ENCODE measurements around the gene ATP11A.

The ATP11A gene

GRCh38 chr13:112689303-112690245, at the start of gene ATP11A:
Gene ATP11A, plus strand, starts transcription at chr13:112690038. Its CDS starts 379 bp downstream, at chr13:112690417.
- H3K4me3 ChIP-seq (ENCODE audit: low read depth, low read length), result peak within 1 kb of the TSS; percentile 73
- POLR2A ChIA-PET, result no interaction called here
- TF ChIP-seq ZNF211 (tag by site-specific recombination; IDR thresholded peaks at IDR 0.05; ENCODE audit: low read depth) (no peak), ZNF670 (tag by site-specific recombination; IDR thresholded peaks at IDR 0.05; ENCODE audit: low read depth) (no peak), SP3 (tag by site-specific recombination; IDR thresholded peaks at IDR 0.05) (peak; percentile 37; the same call in 1 of the 2 replicates), KLF1 (tag by site-specific recombination; IDR thresholded peaks at IDR 0.05) (no peak), ZNF19 (tag by site-specific recombination; IDR thresholded peaks at IDR 0.05; ENCODE audit: low read depth) (no peak), ZBTB26 (tag by site-specific recombination; optimal IDR thresholded peaks at IDR 0.05) (peak; percentile 66), ZNF791 (tag by site-specific recombination; IDR thresholded peaks at IDR 0.05) (no peak), CTCF (tag by site-specific recombination; IDR thresholded peaks at IDR 0.05) (no peak), ZSCAN23 (tag by site-specific recombination; IDR thresholded peaks at IDR 0.05) (no peak; the same call in 1 of the 2 replicates), ZFP3 (tag by site-specific recombination; IDR thresholded peaks at IDR 0.05; ENCODE audit: low read depth) (no peak), ZBTB21 (tag by site-specific recombination; IDR thresholded peaks at IDR 0.05) (no peak), SALL2 (tag by site-specific recombination; IDR thresholded peaks at IDR 0.05; ENCODE audit: borderline replicate concordance) (no peak), ZNF174 (tag by site-specific recombination; IDR thresholded peaks at IDR 0.05) (no peak), ZNF549 (tag by site-specific recombination; IDR thresholded peaks at IDR 0.05) (no peak), IKZF3 (tag by site-specific recombination; IDR thresholded peaks at IDR 0.05) (peak; percentile 78), ZNF530 (tag by site-specific recombination; IDR thresholded peaks at IDR 0.05; ENCODE audit: low read depth) (no peak), ZSCAN16 (tag by site-specific recombination; IDR thresholded peaks at IDR 0.05) (no peak), PRDM2 (tag by site-specific recombination; IDR thresholded peaks at IDR 0.05; ENCODE audit: borderline replicate concordance) (no peak), ZNF561 (tag by site-specific recombination; IDR thresholded peaks at IDR 0.05; ENCODE audit: borderline replicate concordance) (peak; percentile 38; the same call in 1 of the 2 replicates), GLI4 (tag by site-specific recombination; IDR thresholded peaks at IDR 0.05) (no peak), ZNF221 (tag by site-specific recombination; IDR thresholded peaks at IDR 0.05; ENCODE audit: borderline replicate concordance) (no peak), ZNF302 (tag by site-specific recombination; IDR thresholded peaks at IDR 0.05; ENCODE audit: low read depth) (no peak)
- TF ChIP-seq, protein P1, sequence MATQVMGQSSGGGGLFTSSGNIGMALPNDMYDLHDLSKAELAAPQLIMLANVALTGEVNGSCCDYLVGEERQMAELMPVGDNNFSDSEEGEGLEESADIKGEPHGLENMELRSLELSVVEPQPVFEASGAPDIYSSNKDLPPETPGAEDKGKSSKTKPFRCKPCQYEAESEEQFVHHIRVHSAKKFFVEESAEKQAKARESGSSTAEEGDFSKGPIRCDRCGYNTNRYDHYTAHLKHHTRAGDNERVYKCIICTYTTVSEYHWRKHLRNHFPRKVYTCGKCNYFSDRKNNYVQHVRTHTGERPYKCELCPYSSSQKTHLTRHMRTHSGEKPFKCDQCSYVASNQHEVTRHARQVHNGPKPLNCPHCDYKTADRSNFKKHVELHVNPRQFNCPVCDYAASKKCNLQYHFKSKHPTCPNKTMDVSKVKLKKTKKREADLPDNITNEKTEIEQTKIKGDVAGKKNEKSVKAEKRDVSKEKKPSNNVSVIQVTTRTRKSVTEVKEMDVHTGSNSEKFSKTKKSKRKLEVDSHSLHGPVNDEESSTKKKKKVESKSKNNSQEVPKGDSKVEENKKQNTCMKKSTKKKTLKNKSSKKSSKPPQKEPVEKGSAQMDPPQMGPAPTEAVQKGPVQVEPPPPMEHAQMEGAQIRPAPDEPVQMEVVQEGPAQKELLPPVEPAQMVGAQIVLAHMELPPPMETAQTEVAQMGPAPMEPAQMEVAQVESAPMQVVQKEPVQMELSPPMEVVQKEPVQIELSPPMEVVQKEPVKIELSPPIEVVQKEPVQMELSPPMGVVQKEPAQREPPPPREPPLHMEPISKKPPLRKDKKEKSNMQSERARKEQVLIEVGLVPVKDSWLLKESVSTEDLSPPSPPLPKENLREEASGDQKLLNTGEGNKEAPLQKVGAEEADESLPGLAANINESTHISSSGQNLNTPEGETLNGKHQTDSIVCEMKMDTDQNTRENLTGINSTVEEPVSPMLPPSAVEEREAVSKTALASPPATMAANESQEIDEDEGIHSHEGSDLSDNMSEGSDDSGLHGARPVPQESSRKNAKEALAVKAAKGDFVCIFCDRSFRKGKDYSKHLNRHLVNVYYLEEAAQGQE (tag by site-specific recombination; IDR thresholded peaks at IDR 0.05), result no peak
- TF ChIP-seq, protein P2, sequence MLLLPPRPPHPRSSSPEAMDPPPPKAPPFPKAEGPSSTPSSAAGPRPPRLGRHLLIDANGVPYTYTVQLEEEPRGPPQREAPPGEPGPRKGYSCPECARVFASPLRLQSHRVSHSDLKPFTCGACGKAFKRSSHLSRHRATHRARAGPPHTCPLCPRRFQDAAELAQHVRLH (tag by site-specific recombination; IDR thresholded peaks at IDR 0.05), result no peak

More at GRCh38 chr13:112689303-112690245, at the start of gene ATP11A:
- CTCF ChIA-PET, result no interaction called here
- Histone ChIP-seq H3K9me3 (ENCODE audit: control insufficient read depth, insufficient read depth, low read depth, low read length) (no peaks in the 10 kb centered on the region), H3K27ac (ENCODE audit: extremely low read depth, low read depth, low read length) (peak within 1 kb of the TSS; percentile 82; the same call in 1 of the 2 replicates), H3K36me3 (ENCODE audit: control insufficient read depth in 2 of 2, insufficient read depth in 1 of 2, low read length in 2 of 2) (no peaks in the 10 kb centered on the region), H3K4me1 (ENCODE audit: control insufficient read depth, insufficient read depth, low read length) (0 out of 2 replicates have a peak, but pooled peaks cover 4% of the 10 kb centered on the region)

Measured in HEK293 (cell line).